Inflammatory macrophage treated with lipopolysaccharide for 1 hour (primary cell): ENCODE data around the gene OTUD5.

Experiments
- DNase-seq, 2 donors: peaks; one replicate each; pipeline ENCODE4 v3.0.0-alpha.2; 2020 to 2022

OTUD5 gene

GRCh38 chrX:48883729-48884128 lies 73.7 kb downstream of the OTUD5 start:
- no peak for DNase-seq

GRCh38 chrX:48876944-48877343 lies 80.5 kb downstream of the OTUD5 start:
- peak; percentile 57 to 82 for DNase-seq
